ENCODE measurements around the gene AQP3.

GRCh38 chr9:33433871-33434270, 13.5 kb downstream of the AQP3 start:
- TF ChIP-seq POLR2A (IDR thresholded peaks at IDR 0.05; ENCODE audit: low read depth, low read length), result no peak
- TF ChIP-seq POLR2AphosphoS5 (IDR thresholded peaks at IDR 0.05; ENCODE audit: low read depth, low read length), result no peak
- TF ChIP-seq TAF1 (IDR thresholded peaks at IDR 0.05; ENCODE audit: low read depth, low read length), result no peak
- TF ChIP-seq SPI1 (IDR thresholded peaks at IDR 0.05; ENCODE audit: low read depth, low read length), result no peak
- TF ChIP-seq POU2F2 (IDR thresholded peaks at IDR 0.05; ENCODE audit: low read depth, low read length), result no peak
- TF ChIP-seq PAX5 (IDR thresholded peaks at IDR 0.05; ENCODE audit: insufficient read depth, low read length, severe bottlenecking), result no peak

Data from GM12891 (cell line).